ENCODE results near the gene PPP6C.
"Not testable (repeated sequence)": the region's sequence is repeated elsewhere in the genome, so short reads cannot be mapped to it uniquely, and the experiment has no call there.

The PPP6C gene

DNA sequence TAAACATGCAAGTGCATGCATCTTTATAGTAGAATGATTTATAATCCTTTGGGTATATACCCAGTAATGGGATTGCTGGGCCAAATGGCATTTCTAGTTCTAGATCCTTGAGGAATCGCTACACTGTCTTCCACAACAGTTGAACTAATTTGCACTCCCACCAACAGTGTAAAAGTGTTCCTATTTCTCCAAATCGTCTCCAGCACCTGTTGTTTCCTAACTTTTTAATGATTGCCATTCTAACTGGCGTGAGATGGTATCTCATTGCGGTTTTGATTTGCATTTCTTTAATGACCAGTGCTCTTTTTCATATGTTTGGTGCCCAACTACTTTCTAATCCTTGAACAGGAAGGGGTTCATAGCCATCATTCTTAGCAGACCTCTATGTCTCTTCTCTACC lies 7.8 kb downstream of the PPP6C start:
- DNase-seq, result not testable (repeated sequence)

DNA sequence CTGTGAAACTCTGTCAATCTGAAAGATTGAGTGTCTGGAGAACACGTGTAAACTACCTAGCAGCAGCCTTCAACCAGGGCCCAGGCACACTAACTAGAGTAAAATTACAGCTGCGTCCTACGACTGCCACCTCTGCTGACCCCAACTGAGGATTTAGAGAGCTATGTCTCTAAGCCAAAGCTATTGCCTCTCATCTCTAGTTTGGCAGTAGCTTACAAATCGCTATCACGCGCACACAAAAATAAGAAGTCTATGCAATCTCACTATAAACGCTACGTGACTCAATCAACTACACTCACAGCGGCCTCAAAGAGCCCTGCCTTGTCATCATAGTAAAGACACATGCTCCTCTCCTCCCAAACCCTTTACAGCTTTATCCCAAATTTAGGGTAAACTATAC lies 8.7 kb downstream of the PPP6C start:
- no peak for DNase-seq

DNA sequence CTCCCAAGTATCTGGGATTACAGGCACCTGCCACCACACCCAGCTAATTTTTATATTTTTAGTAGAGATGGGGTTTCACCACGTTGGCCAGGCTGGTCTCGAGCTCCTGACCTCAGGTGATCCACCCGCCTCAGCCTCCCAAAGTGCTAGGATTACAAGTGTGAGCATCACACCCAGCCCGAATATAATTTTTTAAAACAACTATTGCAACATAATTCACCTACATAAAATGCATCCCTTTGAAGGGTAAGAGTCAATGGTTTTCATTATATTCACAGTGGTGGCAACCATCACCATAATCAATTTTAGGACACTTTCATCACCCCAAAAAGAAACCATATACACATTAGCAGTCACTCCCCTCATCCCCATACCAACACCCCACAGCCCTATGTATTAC lies 9.8 kb downstream of the PPP6C start:
- not testable (repeated sequence) for DNase-seq

- DNase-seq, result no peak
Observed at GRCh38 chr9:125177888-125178287, 11.7 kb downstream of the PPP6C start.

- DNase-seq, result no peak
Observed at GRCh38 chr9:125176636-125177035, 13.0 kb downstream of the PPP6C start.

DNA sequence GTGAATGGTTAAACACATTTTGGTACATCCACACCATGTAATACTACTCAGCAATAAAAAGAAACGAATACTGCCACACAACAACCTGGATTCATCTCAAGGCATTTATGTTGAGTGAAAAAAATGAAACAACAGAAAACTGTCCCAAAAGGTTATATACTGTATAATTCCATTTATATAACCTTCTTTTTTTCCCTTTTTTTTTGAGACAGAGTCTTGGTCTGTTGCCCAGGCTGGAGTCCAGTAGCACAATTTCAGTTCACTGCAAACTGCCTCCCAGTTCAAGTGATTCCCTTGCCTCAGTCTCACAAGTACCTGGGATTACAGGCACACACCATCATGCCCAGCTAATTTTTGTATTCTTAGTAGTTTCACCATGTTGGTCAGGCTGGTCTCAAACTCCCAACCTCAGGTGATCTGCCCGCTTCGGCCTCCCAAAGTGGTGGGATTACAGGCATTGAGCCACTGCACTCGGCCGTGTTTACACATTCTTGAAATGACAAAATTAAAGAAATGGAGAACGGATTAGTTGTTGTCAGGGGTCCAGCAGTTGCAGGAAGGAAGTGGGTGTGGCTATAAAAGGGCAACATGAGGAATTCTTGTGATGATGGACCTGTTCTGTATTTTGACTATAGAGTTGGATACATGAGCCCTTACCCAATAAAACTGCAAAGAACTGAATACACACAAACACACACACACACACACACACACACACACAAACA lies 17.4 kb downstream of the PPP6C start:
- no peak for DNase-seq

- no peak for DNase-seq
Observed at GRCh38 chr9:125169895-125170294, 19.7 kb downstream of the PPP6C start.

DNA sequence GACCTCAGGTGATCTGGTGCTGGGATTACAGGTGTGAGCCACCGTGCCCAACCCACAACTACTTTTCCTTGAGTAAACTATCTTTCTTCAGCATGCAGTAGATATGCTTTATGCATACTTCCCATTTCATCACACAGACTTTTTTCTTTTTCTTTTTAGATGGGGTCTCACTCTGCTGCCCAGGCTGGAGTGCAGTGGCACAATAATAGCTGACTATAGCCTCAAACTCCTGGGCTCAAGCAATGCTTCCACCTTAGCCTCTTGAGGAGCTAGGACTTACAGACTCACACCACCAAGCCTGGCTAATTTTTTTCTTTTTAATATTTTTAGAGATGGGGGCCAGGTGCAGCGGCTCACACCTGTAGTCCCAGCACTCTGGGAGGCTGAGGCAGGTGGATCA lies 22.8 kb downstream of the PPP6C start:
- DNase-seq, result no peak

DNA sequence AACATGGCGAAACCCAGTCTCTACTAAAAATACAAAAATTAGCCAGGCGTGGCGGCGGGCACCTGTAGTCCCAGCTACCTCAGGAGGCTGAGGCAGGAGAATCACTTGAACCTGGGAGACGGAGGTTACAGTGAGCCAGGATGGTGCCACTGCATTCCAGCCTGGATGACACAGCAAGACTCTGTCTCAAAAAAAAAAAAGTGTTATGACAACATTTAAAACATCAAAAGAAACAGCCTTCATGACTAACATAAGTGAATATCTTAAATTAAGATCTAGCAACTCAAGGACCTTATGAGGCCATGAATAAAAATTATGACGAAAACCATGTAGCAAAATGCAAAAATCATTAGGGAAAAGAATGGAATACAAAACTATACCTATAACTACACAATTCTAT lies 26.7 kb downstream of the PPP6C start:
- DNase-seq, result not testable (repeated sequence)

DNA sequence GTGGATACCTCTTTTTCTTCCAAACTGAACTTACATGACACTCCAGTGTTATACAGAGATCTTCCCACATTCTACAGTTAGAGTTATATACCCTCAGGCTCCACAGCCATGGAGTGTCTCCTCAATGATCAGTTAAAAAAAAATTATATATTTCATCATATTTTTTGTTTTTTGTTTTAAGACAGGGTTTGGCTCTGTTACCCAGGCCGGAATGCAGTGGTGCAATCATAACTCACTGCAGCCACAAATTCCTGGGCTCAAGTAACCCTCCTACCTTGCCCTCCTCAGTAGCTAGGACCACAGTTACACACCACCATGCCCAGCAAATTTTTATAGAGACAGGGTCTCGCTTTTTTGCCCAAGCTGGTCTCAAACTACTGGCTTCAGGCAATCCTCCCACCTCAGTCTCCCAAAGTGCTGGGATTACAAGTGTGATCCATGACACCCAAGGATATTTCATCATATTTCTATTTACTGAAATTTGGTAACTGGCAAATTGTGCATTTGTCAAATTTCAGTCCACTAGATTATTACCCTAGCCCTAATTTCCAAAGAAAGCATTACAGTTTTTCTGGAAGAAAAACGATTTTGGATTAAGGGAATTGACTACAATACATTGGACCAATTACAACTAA lies 28.2 kb downstream of the PPP6C start:
- DNase-seq, result no peak

DNA sequence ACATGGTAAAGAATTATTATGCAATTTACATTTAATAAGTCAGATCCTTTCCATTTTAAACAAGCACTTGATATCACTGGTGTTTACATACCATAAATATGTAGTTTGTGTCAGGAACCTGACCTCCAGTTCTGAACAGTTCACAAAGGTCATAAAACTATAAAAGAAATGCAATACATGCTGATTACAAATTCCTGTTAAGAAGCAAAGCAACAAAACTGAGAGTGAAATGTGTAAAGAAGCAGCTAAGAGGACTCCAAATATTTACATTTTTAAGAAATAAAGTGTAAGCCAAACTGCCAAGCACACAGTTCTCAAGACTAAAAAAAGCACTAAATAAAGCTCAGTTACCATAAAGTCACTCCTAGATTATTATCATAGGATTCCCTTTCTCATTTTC lies 28.9 kb downstream of the PPP6C start:
- no peak for DNase-seq

DNA sequence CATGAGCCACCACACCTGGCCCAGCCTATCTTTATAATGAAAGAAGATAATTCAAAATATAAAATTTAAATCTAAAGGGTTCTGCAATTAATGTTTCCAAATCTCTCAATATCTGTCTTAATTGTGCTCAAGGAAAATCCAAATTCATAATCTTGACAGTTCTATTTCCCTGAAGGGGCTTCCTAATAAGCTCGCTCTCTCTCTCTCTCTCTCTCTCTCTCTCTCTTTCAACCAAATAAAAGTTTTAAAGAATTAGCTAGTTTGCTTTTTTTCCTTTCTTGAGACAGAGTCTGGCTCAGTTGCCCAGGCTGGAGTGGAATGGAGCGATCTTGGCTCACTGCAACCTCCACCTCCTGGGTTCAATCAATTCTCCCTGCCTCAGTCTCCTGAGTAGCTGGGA lies 33.1 kb downstream of the PPP6C start:
- DNase-seq, result no peak

DNA sequence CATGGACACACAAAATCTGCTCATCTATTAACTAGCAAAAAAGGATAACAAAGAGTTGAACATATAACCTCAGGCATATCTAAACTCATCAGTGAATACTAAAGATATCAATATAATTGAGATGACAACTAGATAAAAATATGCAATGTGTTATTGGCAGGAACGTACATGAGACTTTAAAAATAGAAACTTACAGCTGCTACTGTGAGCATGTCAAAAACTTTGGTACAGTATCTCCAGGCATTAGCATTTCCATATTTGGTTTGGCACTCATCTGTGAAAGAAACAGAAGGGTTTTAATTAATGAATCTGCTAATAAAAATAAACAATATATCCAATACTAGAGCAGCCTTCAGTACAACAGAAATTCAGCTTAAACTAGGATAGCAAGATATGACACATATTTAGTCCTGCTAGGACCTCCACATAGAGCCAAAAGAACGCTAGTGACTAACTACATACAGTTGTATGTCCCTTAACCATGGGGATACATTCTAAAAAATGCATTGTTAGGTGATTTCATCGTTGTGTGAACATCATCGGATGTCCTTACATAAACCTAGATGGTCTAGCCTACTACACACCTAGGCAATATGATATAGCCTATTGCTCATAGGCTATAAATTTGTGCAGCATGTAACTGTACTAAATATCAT lies 35.8 kb downstream of the PPP6C start:
- no peak for DNase-seq

DNA sequence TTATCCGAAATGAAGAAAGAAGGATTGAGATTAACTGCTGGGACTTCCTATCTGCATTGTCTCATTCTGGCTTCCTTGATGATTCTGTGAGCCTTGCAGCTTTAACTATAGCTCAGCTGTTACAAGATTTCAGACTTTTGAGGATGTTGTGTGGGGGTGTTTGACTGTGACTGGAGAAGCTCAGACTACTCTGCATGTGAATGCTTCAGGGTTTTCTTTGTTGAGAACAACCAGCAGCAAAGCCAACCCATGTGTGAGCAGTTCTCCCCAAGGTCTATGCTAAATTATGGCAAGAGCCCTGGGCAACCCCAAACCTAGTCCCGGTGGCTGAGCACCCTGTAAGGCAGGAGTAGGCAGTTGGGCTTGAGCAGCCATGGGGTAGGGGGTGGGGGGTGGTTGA lies 37.9 kb downstream of the PPP6C start:
- no peak for DNase-seq

DNA sequence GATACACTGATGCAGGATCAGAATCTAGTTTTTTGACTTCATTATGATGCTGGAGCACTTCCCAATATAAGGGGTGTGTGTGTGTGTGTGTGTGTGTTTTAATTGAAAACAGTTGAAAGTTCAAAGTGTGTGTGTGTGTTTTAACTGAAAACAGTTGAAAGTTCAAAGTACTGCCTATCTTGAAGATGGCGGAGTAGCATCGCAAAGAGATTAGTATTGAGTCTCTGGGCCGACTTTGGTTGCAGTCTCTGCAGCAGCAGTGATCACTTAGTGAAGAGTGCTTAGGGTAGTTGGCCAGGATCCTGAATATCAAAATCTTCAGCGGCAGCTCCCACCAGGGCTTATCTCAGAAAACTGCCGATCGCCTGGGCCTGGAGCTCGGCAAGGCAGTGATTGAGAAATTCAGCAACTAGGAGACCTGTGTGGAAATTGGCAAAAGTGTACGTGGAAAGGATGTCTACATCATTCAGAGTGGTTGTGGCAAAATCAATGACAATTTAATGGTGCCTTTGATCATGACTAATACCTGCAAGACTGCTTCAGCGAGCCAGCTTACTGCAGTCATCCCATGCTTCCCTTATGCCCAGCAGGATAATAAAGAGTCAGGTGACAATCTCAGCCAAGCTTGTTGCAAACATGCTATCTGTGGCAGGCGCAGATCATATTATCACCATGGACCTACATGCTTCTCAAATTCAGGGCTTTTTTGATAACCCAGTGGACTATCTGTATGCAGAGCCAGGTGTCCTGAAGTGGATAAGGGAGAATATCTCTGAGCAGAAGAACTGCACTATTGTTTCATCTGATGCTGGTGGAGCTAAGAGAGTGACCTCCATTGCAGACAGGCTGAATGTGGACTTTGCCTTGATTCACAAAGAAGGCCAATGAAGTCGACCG lies 39.0 kb downstream of the PPP6C start:
- DNase-seq, result no peak

GRCh38 chr9:125147401-125147951 lies 42.1 kb downstream of the PPP6C start:
- no peak for DNase-seq

- no peak for DNase-seq
Observed at GRCh38 chr9:125146247-125146646, 43.4 kb downstream of the PPP6C start.

DNA sequence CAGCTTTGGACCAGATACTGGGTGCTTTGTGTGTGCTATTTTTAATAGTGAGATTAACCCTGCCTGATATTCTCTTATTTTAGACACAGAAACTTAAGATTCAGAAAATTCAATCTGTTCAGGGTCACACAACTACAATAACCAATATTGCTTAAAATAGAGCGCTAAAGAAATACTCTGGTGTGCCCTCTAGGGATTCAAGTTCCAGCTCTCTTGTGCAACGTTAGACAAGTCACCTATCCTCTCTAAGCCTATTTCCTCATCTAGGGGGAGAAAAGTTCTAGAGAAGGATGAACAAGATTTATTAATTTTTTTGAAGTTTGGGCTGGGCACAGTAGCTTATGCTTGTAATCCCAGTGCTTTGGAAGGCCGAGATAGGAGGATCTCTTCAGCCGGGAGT lies 44.2 kb downstream of the PPP6C start:
- DNase-seq, result no peak

DNA sequence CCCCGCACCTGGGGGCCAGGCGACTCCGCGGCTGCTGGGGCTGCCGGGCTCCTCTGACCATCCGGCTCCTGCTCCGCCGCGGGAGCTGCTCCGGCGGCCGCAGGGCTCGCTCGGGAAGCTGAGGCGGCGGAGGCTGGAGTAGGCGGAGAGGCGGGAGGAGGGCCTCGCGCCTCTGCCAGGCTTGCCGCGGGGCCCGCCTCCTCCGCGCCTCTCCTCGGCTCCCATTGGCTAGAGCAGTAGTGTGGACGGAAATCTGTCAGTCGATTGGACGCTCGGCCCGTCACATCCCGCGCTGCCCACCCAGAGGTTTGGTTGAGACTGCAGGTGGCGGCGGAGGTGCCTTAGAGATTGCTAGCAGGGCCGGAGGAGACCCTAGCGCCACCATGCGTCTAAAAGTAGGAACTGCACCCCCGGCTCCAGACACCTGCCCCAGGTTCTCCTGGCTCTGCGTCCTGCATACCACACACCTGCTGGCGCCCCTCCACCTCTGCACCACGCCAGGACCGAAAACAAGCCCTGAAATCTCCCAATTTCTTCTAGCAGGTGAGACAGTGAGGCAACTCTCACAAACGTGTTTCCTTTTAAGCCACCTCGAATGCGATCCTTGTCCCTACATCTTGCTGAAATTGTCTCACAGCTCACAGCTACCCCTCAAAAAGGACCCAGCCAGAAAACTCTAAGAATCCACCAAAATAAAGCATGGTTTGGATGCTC lies 46.1 kb downstream of the PPP6C start, which contains the start of gene SCAI:
Gene SCAI, minus strand, starts transcription at position 152 of the 714 bp plus-strand sequence. Its CDS starts 91 bp downstream, at position 61.
- peak; percentile 97 for DNase-seq

GRCh38 chr9:125142560-125143376 lies 46.8 kb downstream of the PPP6C start:
- DNase-seq, result peak; percentile 2

- DNase-seq, result no peak
Observed at GRCh38 chr9:125141751-125142150, 47.9 kb downstream of the PPP6C start.

Measured in activated effector memory CD4-positive, alpha-beta T cell treated with Interleukin-2 at 50 U/mL for 16 hours (primary cell).